PC-3 (cell line): ENCODE measurements around the gene P4HTM. TPM values are rescaled to one million over a fixed set of nuclear protein-coding genes. Genes with fewer than 3 reads are reported as not detected.

Experiments used
- ATAC-seq: fragments of 200-7000 bp; cut with Tn5 transposase; 2 replicates; pipeline ENCODE4 v1.9.1; 2020; ENCODE audit warnings: mild to moderate bottlenecking, moderate library complexity
- BruUV-seq: library from RNA; stranded (reverse); fragments of 400-500 nt; replicated peaks from 2 replicates; lab custom pipeline; 2021; lab: Mats Ljungman, UMichigan
- CTCF ChIA-PET: fragments of 300-600 bp; sonication (Branson Sonifier 250); formaldehyde crosslinking; loops from one replicate; lab custom pipeline; 2022; ENCODE audit warnings: antibody characterized with exemption; lab: Charles Lee
- POLR2A ChIA-PET: fragments of 300-600 bp; sonication (Branson Sonifier 250); formaldehyde crosslinking; loops from one replicate; lab custom pipeline; 2022; ENCODE audit warnings: antibody characterized with exemption; ENCODE audit not compliant: unreplicated experiment; lab: Charles Lee
- DNase-seq: peaks from one replicate; pipeline ENCODE4 v3.0.0-alpha.2; 2015
- H2AFZ ChIP-seq: fragments of 300-600 bp; sonication (generic); 2 replicates; pipeline ENCODE4 v1.6.0; 2016; ENCODE audit warnings: antibody characterized with exemption, low read length
- H3F3A ChIP-seq: fragments of 300-600 bp; sonication (generic); one replicate; pipeline ENCODE4 v1.6.0; 2017; ENCODE audit warnings: antibody characterized with exemption, low read length, control low read depth, mild to moderate bottlenecking; ENCODE audit not compliant: unreplicated experiment
- H3K27ac ChIP-seq: fragments of 300-600 bp; sonication (generic); 2 replicates; pipeline ENCODE4 v1.5.1; 2016; ENCODE audit warnings: mild to moderate bottlenecking, low read length
- H3K27me3 ChIP-seq: fragments of 300-600 bp; sonication (generic); 2 replicates; pipeline ENCODE4 v1.6.1; 2016; ENCODE audit warnings: low read length, mixed read lengths
- H3K36me3 ChIP-seq: fragments of 300-600 bp; sonication (generic); 2 replicates; pipeline ENCODE4 v1.6.1; 2016; ENCODE audit warnings: low read depth, mixed run types, low read length, mixed read lengths
- H3K4me1 ChIP-seq: fragments of 300-600 bp; sonication (generic); 2 replicates; pipeline ENCODE4 v1.5.1; 2016; ENCODE audit warnings: low read length; ENCODE audit not compliant: insufficient read depth
- H3K4me2 ChIP-seq: fragments of 300-600 bp; sonication (generic); 2 replicates; pipeline ENCODE4 v1.6.0; 2016; ENCODE audit warnings: low read length
- H3K4me3 ChIP-seq: fragments of 300-600 bp; sonication (generic); 2 replicates; pipeline ENCODE4 v1.5.1; 2016; ENCODE audit warnings: mild to moderate bottlenecking, low read length, mixed read lengths
- H3K79me2 ChIP-seq: fragments of 300-600 bp; sonication (generic); 2 replicates; pipeline ENCODE4 v1.6.1; 2017; ENCODE audit warnings: low read length, mixed read lengths
- H3K9ac ChIP-seq: fragments of 300-600 bp; sonication (generic); 2 replicates; pipeline ENCODE4 v1.6.0; 2016; ENCODE audit warnings: mild to moderate bottlenecking, low read length
- H3K9me2 ChIP-seq: fragments of 300-600 bp; sonication (generic); replicated peaks from 2 replicates; pipeline ENCODE4 v1.6.1; 2016; ENCODE audit warnings: mixed run types, low read length, mixed read lengths
- H3K9me3 ChIP-seq: fragments of 300-600 bp; sonication (generic); 2 replicates; pipeline ENCODE4 v1.6.1; 2016; ENCODE audit warnings: low read length, mixed read lengths
- H4K20me1 ChIP-seq: fragments of 300-600 bp; sonication (generic); 2 replicates; pipeline ENCODE4 v1.6.1; 2016; ENCODE audit warnings: low read length, mixed read lengths
- EZH2 ChIP-seq: fragments of 300-600 bp; sonication (generic); IDR thresholded peaks from one replicate; pipeline ENCODE4 v1.6.1; 2017; ENCODE audit warnings: antibody characterized with exemption, mild to moderate bottlenecking, low read length; ENCODE audit not compliant: unreplicated experiment
- EZH2phosphoT487 ChIP-seq: fragments of 300-600 bp; sonication (generic); IDR thresholded peaks from 2 replicates; pipeline ENCODE4 v1.6.1; 2018; ENCODE audit warnings: mild to moderate bottlenecking, antibody characterized with exemption, low read length, borderline replicate concordance
- intact Hi-C: fragments of 100-400 bp; cut with micrococcal nuclease; formaldehyde crosslinking; loops from 2 replicates; pipeline ENCODE4 v1.9.0; 2023
- total RNA-seq: library from RNA; depleted of rRNA; stranded (reverse); fragments of >200 nt; gene quantifications from 2 replicates; pipeline ENCODE4 v1.2.3, GENCODE V29; 2014
- TF ChIP-seq, protein P1 (sequence below): fragments of 300-600 bp; sonication (generic); conservative IDR thresholded peaks from 2 replicates; pipeline ENCODE4 v1.5.1; 2017; ENCODE audit warnings: antibody characterized with exemption, low read depth, mild to moderate bottlenecking, low read length

P4HTM gene
- total RNA-seq, 1 experiment from 2014 or later: 44.5 TPM

DNA sequence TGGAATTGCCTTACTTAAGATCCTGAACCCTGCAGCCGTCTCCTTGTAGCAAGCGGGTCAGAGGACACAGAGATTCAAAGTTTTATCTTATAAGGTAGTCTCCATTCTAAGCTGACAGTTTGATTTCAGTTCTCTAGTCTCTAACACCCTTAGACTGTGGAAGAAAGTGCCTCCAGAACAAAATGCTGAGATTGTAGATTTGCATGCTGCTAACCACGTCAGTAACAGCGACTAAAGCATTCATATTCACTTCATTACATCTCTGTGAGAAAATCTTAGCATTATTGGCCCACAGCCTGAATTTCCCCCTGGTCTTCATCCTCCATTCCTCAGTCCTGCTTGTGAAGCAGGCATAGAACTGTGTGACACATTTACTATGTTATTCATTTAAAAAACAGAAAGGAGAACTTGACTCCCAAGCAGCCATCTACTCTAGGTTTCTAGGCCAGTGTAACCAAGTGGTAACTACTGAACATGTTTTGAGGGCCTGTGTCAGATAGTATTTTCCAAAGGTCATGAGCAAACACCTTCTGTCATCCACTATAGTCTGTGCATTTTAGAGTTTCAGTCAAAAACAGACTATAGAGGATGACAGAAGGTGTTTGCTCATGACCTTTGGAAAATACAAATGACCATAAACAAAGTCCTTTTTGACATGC is 44.0 kb upstream of the P4HTM start:
- no peak overlapping the region for H3K9ac ChIP-seq
- no peaks in the 10 kb centered on the region for H3K9me2 ChIP-seq
- H3K9me3 ChIP-seq: no peaks in the 10 kb centered on the region
- no peak overlapping the region for H3K27ac ChIP-seq
- H3F3A ChIP-seq: no peaks in the 10 kb centered on the region
- POLR2A ChIA-PET: no interaction called here
- no peaks in the 10 kb centered on the region for H3K4me1 ChIP-seq
- no TSS peak for BruUV-seq
- no peak overlapping the region for H3K4me3 ChIP-seq
- no peak overlapping the region for H3K4me2 ChIP-seq
- DNase-seq (no peak), ATAC-seq (no peak)
- H3K27me3 ChIP-seq: no peaks in the 10 kb centered on the region
- H3K79me2 ChIP-seq: peaks cover 38% of the 10 kb centered on the region
- TF ChIP-seq, protein P1, sequence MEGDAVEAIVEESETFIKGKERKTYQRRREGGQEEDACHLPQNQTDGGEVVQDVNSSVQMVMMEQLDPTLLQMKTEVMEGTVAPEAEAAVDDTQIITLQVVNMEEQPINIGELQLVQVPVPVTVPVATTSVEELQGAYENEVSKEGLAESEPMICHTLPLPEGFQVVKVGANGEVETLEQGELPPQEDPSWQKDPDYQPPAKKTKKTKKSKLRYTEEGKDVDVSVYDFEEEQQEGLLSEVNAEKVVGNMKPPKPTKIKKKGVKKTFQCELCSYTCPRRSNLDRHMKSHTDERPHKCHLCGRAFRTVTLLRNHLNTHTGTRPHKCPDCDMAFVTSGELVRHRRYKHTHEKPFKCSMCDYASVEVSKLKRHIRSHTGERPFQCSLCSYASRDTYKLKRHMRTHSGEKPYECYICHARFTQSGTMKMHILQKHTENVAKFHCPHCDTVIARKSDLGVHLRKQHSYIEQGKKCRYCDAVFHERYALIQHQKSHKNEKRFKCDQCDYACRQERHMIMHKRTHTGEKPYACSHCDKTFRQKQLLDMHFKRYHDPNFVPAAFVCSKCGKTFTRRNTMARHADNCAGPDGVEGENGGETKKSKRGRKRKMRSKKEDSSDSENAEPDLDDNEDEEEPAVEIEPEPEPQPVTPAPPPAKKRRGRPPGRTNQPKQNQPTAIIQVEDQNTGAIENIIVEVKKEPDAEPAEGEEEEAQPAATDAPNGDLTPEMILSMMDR: no peak
- TF ChIP-seq EZH2 (no peak), EZH2phosphoT487 (no peak)
- CTCF ChIA-PET: interaction anchor here (0.8 kb wide), 1 partner anchor 248 kb away, joined by 3 read pairs; no protein-coding TSS in a partner anchor
- H3K36me3 ChIP-seq: no peaks in the 10 kb centered on the region; the same call in 1 of the 2 replicates
- no peak overlapping the region for H2AFZ ChIP-seq
- intact Hi-C loops: no loop called here
- H4K20me1 ChIP-seq: no peaks in the 10 kb centered on the region

DNA sequence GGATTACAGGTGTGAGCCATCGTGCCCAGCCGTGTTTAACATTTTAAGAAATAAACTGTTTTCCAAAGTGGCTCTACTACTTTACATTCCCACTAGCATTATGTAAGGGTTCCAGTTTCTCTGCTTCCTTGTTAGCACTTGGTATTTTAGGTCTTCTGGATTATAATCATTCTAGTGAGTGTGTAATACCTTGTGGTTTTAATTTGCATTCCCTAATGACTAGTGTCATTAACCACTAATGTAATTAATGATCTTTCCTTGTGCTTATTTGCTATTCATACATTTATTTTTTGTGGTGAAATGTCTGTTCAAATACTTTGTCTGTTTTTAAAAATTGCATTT is 40.7 kb upstream of the P4HTM start:
- POLR2A ChIA-PET: interaction anchor here (0.6 kb wide), 1 partner anchor 34 kb away, joined by 3 read pairs; no protein-coding TSS in a partner anchor
- H3K79me2 ChIP-seq: peaks cover 35% of the 10 kb centered on the region

More for the DNA sequence above, 40.7 kb upstream of the P4HTM start:
- H3K9me3 ChIP-seq: no peaks in the 10 kb centered on the region
- H3K27ac ChIP-seq: no peak overlapping the region
- intact Hi-C loops: no loop called here
- H3K9ac ChIP-seq: no peak overlapping the region
- CTCF ChIA-PET: no interaction called here
- no peaks in the 10 kb centered on the region for H3K4me1 ChIP-seq
- no peaks in the 10 kb centered on the region for H3K27me3 ChIP-seq
- no peak overlapping the region for H2AFZ ChIP-seq
- ATAC-seq (no peak), DNase-seq (no peak)
- 0 out of 2 replicates have a peak, but pooled peaks cover under 1% of the 10 kb centered on the region for H3K36me3 ChIP-seq
- BruUV-seq: no TSS peak
- H3K9me2 ChIP-seq: no peaks in the 10 kb centered on the region
- TF ChIP-seq EZH2: no peak
- TF ChIP-seq, protein P1: no peak
- TF ChIP-seq EZH2phosphoT487: no peak
- no peaks in the 10 kb centered on the region for H3F3A ChIP-seq
- H3K4me2 ChIP-seq: no peak overlapping the region
- no peaks in the 10 kb centered on the region for H4K20me1 ChIP-seq
- no peak overlapping the region for H3K4me3 ChIP-seq
